RPMI8226 (cell line): Measurements from ENCODE around the gene HSPA6.
"Not testable (repeated sequence)": the region's sequence is repeated elsewhere in the genome, so short reads cannot be mapped to it uniquely, and the experiment has no call there.

Source experiments
- DNase-seq: peaks from one replicate; pipeline ENCODE4 v3.0.0-alpha.2; 2015

The HSPA6 gene

GRCh38 chr1:161537068-161537669 lies 12.8 kb downstream of the HSPA6 start:
- not testable (repeated sequence) for DNase-seq

GRCh38 chr1:161538925-161539479 lies 14.7 kb downstream of the HSPA6 start:
- DNase-seq: not testable (repeated sequence)

- peak; percentile 97 for DNase-seq
These were observed 15.6 kb downstream of the HSPA6 start for GRCh38 chr1:161539731-161540569.

- DNase-seq: peak; percentile 38
These were observed 16.2 kb downstream of the HSPA6 start for GRCh38 chr1:161540570-161540960.

- DNase-seq: not testable (repeated sequence)
These were observed 17.8 kb downstream of the HSPA6 start for GRCh38 chr1:161542091-161542559.

GRCh38 chr1:161543125-161543524 lies 18.8 kb downstream of the HSPA6 start:
- not testable (repeated sequence) for DNase-seq

DNA sequence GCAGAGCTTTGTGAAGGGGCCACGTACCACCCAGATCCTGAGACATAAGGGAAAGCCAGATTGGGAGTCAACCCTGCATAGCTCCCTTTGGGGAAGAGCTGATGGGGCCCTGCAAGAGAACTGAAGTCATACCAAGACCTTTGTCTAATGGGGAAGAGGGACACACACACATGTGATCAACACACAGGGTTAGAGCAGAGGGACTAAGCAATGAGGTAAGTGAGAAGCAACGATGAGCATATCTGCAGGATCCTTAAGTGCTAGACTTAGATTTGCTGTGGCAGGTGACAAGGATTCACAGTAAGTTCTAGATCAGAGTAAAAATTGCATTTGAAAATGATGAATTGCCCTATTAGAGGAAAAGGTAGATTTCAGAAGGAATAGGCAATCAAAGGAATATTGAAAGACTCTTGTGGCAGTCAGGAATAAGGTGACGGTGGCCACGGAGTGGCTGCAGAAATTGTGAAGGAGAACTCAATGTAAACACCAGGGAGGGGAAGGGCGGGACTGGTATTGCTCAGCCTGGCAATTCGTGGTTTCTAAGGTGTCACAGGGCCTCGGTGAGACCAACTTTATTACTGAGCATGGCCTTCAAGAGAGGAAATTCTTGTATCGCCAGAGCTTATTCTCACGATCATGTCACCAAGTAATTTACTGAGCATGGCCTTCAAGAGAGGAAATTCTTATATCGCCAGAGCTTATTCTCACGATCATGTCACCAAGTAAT lies 20.8 kb downstream of the HSPA6 start:
- DNase-seq: not testable (repeated sequence)

DNA sequence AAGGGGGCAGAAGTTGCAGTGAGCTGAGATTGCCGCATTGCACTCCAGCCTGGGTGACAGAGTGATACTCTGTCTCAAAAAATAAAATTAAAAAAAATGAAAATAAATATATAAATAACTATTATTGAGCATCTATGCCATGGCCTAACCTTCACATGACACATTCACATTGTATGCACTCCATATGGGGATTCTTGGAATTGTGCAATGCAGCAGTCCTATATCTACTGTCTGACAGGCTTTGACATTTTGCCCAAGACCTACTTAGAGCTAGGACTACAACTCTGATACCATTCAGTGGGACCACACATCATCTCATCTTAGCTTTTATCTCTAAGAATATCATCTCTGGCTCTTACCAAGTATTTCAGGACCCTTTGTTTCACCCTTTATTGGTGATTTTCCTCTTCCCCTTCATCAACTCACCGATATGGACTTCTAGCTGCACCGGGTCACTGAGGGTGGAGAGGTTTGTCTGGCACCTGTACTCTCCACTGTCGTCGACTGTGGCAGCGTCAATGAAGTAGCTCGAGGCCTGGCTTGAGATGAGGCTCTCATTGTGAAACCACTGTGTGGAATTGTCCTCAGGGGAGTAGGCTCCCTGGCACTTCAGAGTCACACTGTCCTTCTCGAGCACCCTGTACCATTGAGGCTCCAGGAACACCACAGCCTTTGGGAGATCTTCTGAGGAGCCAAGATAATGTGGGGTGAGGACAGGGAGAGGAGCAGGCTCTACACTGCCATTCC lies 23.8 kb downstream of the HSPA6 start:
- not testable (repeated sequence) for DNase-seq

- not testable (repeated sequence) for DNase-seq
These were observed 24.5 kb downstream of the HSPA6 start for GRCh38 chr1:161548749-161549406.

GRCh38 chr1:161549652-161550051 lies 25.3 kb downstream of the HSPA6 start, which contains the start of gene FCGR3A:
TSS of gene FCGR3A (minus strand) at chr1:161549818. CDS start at chr1:161549736, 82 bp downstream.
- DNase-seq: no peak

DNA sequence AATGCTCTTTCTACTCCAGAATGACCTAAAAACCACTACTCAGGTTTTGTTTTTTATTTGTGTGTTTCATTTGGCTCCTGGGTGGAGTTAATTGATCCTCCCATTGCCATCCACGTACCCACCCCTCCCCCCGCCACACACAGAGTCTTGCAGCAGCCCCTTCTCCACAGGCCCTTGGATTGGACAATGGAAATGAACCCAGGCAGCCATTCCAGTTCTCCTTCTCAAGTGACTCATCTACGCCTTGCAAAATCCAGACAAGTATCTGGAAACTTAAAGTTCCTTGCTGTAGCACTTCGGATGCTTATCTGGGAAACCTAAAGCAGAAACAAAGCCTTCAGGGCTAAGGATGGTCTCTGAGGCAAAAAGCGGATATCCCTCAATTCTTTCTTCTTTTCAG lies 26.6 kb downstream of the HSPA6 start:
- not testable (repeated sequence) for DNase-seq

DNA sequence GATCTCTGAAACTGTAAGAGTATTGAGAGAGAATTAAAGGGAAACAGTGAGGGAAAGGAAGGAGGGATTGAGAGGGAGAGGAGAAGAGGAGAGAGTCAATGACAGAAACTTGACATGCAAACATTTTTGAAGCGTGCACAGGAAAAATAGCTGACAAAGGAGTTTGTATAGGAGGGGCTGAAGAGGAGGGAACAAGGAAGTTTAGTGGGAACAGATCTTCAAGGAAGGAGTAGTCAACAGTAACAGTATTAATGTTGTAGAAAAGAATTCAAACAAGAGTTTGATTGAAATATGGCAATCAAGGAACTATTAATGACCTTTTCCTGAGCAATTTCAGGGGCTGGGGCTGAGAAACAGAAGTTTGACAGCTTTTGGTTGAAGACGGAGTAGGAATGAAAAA lies 29.3 kb downstream of the HSPA6 start:
- DNase-seq: not testable (repeated sequence)

DNA sequence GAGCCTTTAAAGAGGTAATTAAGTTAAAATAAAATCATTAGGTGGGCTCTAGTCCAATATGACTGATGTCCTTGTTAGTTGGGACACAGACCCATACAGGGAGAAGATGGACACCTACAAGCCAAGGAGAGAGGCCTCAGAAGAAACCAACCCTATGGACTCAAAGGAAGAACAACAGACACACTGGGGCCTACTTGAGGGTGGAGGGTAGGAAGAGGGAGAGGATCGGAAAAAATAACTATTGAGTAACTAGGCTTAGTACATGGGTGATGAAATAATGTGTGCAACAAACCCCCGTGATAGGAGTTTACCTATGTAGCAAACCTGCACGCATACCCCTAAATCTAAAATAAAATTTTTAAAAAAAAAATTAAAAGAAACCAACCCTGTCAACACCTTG lies 30.0 kb downstream of the HSPA6 start:
- not testable (repeated sequence) for DNase-seq

- not testable (repeated sequence) for DNase-seq
These were observed 30.6 kb downstream of the HSPA6 start for GRCh38 chr1:161554815-161555417.

- not testable (repeated sequence) for DNase-seq
These were observed 31.8 kb downstream of the HSPA6 start for GRCh38 chr1:161556143-161556542.

GRCh38 chr1:161556990-161557389 lies 32.6 kb downstream of the HSPA6 start:
- not testable (repeated sequence) for DNase-seq

GRCh38 chr1:161557506-161558450 lies 33.4 kb downstream of the HSPA6 start:
- not testable (repeated sequence) for DNase-seq

DNA sequence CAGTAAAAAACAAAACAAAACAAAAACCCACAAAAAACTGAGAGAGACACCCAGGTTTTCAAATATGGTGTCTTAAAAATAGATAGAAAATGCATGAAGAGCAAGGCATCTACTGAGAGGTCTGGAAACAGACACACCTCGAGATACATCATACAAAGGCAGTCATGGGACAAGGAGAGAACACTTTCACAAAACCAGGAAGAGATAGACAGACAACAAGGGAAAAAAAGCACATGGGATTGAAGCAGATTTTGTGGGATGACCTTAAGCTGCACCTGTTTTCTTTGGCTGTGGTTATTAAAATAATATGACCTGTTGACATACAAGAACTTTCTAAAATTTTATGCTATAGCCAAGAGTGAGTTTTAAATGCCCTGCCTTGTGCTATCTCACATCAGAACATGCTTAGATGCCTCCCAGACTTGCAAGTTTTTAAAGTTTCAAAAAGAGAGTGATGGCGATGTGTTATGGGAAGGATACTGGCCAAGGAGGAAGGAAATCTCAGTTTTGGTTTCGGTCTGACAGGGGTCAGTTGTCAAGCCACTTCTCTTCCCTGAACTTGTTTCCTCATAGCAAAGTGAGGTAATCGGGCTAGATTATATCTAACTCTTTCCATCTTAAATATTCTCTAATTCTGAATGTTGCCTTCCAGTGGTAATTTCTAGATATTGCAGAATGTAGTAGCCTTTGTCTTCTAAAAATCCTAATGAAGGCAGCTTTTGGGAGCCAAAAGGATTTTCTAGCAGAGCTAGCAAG lies 36.8 kb downstream of the HSPA6 start:
- peak; percentile 61 for DNase-seq

GRCh38 chr1:161562441-161562840 lies 38.1 kb downstream of the HSPA6 start:
- not testable (repeated sequence) for DNase-seq
